K562 (cell line): Measurements from ENCODE around the gene BSCL2. TPM values are rescaled to one million over a fixed set of nuclear protein-coding genes. Genes with fewer than 3 reads are reported as not detected.

Experiments used
- HOMEZ ChIP-seq: fragments of 250-450 bp; sonication (Bioruptor Pico); IDR thresholded peaks from 2 replicates; pipeline ENCODE4 v1.4.0; 2020; ENCODE audit warnings: mild to moderate bottlenecking, moderate library complexity
- MITF ChIP-seq: IDR thresholded peaks from 2 replicates; pipeline ENCODE4 v1.6.1; 2014; ENCODE audit warnings: antibody characterized with exemption
- RREB1 ChIP-seq: fragments of 250-450 bp; sonication (Bioruptor Pico); IDR thresholded peaks from 2 replicates; pipeline ENCODE4 v1.4.0; 2020
- SOX6 ChIP-seq: fragments of 450-650 bp; IDR thresholded peaks from 2 replicates; pipeline ENCODE4 v1.6.1; 2014; ENCODE audit warnings: mild to moderate bottlenecking
- U2AF2 ChIP-seq: fragments of 200-400 bp; formaldehyde crosslinking; optimal IDR thresholded peaks from 2 replicates; pipeline ENCODE3; 2017; ENCODE audit warnings: low read depth, mild to moderate bottlenecking, low read length
- ZC3H4 ChIP-seq: sonication (generic); formaldehyde crosslinking; IDR thresholded peaks from 2 replicates; pipeline ENCODE4 v1.9.0; 2021; ENCODE audit warnings: missing genetic modification reagents, borderline replicate concordance
- ZNF318 ChIP-seq, 2 experiments: fragments of 450-650 bp; IDR thresholded peaks; 2 replicates each; pipeline ENCODE4 v1.6.1; 2016; ENCODE audit warnings: mild to moderate bottlenecking in 2 of 2, borderline replicate concordance in 1 of 2, low read depth in 1 of 2, moderate library complexity in 1 of 2
- ZNF76 ChIP-seq: fragments of 250-450 bp; sonication (Bioruptor Pico); IDR thresholded peaks from 2 replicates; pipeline ENCODE4 v1.4.0; 2020; ENCODE audit warnings: mild to moderate bottlenecking, moderate library complexity, borderline replicate concordance
- ZNF766 ChIP-seq: fragments of 200-800 bp; sonication (Bioruptor generic); conservative IDR thresholded peaks from 2 replicates; pipeline ENCODE4 v1.6.1; 2016; ENCODE audit warnings: missing genetic modification characterization, missing compliant biosample characterization
- polyA plus RNA-seq, 8 experiments: library from polyadenylated mRNA; depleted of rRNA in 4 of 8; stranded (reverse) in 5 of 8; unstranded in 3 of 8; fragments of >200 nt; fragmentation: Nextera tagmentation in 2 of 8; fragmentation: Illumina TruSeq in 1 of 8; extraction: Ambion mirVana in 2 of 8; extraction: Trizol in 1 of 8; gene quantifications; 2 replicates each; pipeline versions ENCODE4 v1.2.1 to v1.2.3, GENCODE V29; 2011 to 2014; ENCODE audit warnings: inconsistent platforms in 1 of 8, missing spikeins in 1 of 8
- total RNA-seq, 7 experiments: library from RNA; depleted of rRNA in 6 of 7; stranded (reverse); fragments of >200 nt in 6 of 7; fragmentation: Illumina TruSeq in 2 of 7; extraction: Trizol in 2 of 7; gene quantifications; 2 replicates each; pipeline versions ENCODE4 v1.2.1 to v1.2.3, GENCODE V29; 2011 to 2021; ENCODE audit warnings: low replicate concordance in 1 of 7

BSCL2 gene
- total and polyA plus RNA-seq, 9 of the 15 experiments (the other 6 are each of a cell fraction or from before 2014, with no cell fraction given): 18.9 to 51.7 (median 35.2) TPM

- TF ChIP-seq ZNF318 (IDR thresholded peaks at IDR 0.05; ENCODE audit: borderline replicate concordance in 1 of 2, low read depth in 1 of 2): no peak
- TF ChIP-seq SOX6: peak; percentile 67; the same call in 1 of the 2 replicates
- no peak for TF ChIP-seq ZNF76 (CRISPR knock-in tag)
- TF ChIP-seq ZNF766 (CRISPR knock-in tag): no peak; the same call in 1 of the 2 replicates
- no peak; the same call in 1 of the 2 replicates for TF ChIP-seq RREB1 (CRISPR knock-in tag)
- 0 out of 2 replicates have a peak, but pooled peaks have one; percentile 71 for TF ChIP-seq HOMEZ (CRISPR knock-in tag)
- no peak for TF ChIP-seq ZC3H4 (CRISPR knock-in tag)
- TF ChIP-seq MITF: peak; percentile 7; the same call in 1 of the 2 replicates
- no peak for TF ChIP-seq U2AF2
Measured at GRCh38 chr11:62727165-62727871, 20.1 kb upstream of the BSCL2 start, which contains the start of gene HNRNPUL2 (continued).
